ENCODE results near the gene CRABP2.

GRCh38 chr1:156711011-156711817 is 5.8 kb upstream of the CRABP2 start:
- TF ChIP-seq CTCF (IDR thresholded peaks at IDR 0.05; ENCODE audit: low read depth, low read length), result no peak
- no peak for TF ChIP-seq POLR2A (IDR thresholded peaks at IDR 0.05; ENCODE audit: extremely low read depth, insufficient read length)
- no peak for TF ChIP-seq MYC (IDR thresholded peaks at IDR 0.05; ENCODE audit: low read depth, low read length)
- no peak for TF ChIP-seq MAX (IDR thresholded peaks at IDR 0.05; ENCODE audit: low read depth, low read length)
